Adrenal gland (tissue), 5 donors: ENCODE data around the gene EZH2.

Source experiments
- CTCF ChIP-seq, 6 experiments: fragments of 450-650 bp in 4 of 6; fragments of 200-600 bp in 2 of 6; sonication (generic) in 1 of 6; IDR thresholded peaks; 1 replicate in 5 of 6; 2 replicates in 1 of 6; pipeline versions ENCODE4 v1.5.1 to v1.8.0; 2016 to 2021; ENCODE audit warnings: antibody characterized with exemption in 6 of 6, mild to moderate bottlenecking in 2 of 6, moderate library complexity in 1 of 6
- POLR2A ChIP-seq, 2 donors: fragments of 450-650 bp; IDR thresholded peaks; one replicate each; pipeline ENCODE4 v1.6.1; 2017; ENCODE audit warnings: antibody characterized with exemption in 2 of 2, mild to moderate bottlenecking in 2 of 2, moderate library complexity in 1 of 2
- donor health status: DM: no; HTN: no; CAD: no.

GRCh38 chr7:148905093-148905666 lies 21.1 kb upstream of the EZH2 start:
- no peak for TF ChIP-seq CTCF (IDR thresholded peaks at IDR 0.05)
- TF ChIP-seq POLR2A (IDR thresholded peaks at IDR 0.05): no peak
